Central memory CD8-positive, alpha-beta T cell (primary cell): ENCODE data around the gene ROCK2.
A peak's percentile ranks its signal among the peaks of the same experiment; 100 is the strongest.

Experiments
- ATAC-seq: fragments of 150-1000 bp; cut with Tn5 transposase; replicated peaks from 2 replicates; pipeline ENCODE4 v1.10.0; 2022; ENCODE audit warnings: mild to moderate bottlenecking, moderate FRiP score, moderate number of reproducible peaks; ENCODE audit not compliant: poor library complexity, severe bottlenecking; ENCODE audit errors: extremely low read depth
- DNase-seq, 2 donors: peaks; one replicate each; pipeline ENCODE4 v3.0.0; 2021; ENCODE audit warnings: low spot score in 2 of 2
- H3K27ac Mint-ChIP-seq: one replicate; pipeline ENCODE4 v1.8.0; 2022; ENCODE audit warnings: low read depth, mild to moderate bottlenecking, moderate library complexity, mixed read lengths
- H3K27me3 Mint-ChIP-seq: one replicate; pipeline ENCODE4 v1.8.0; 2022; ENCODE audit warnings: mixed read lengths
- H3K36me3 Mint-ChIP-seq: one replicate; pipeline ENCODE4 v1.8.0; 2022; ENCODE audit warnings: mild to moderate bottlenecking, moderate library complexity, mixed read lengths; ENCODE audit not compliant: insufficient read depth
- H3K4me1 Mint-ChIP-seq: one replicate; pipeline ENCODE4 v1.8.0; 2022; ENCODE audit warnings: mixed read lengths
- H3K4me3 Mint-ChIP-seq: one replicate; pipeline ENCODE4 v1.8.0; 2022; ENCODE audit warnings: mild to moderate bottlenecking, moderate library complexity, mixed read lengths
- H3K9me3 Mint-ChIP-seq: one replicate; pipeline ENCODE4 v1.8.0; 2022; ENCODE audit warnings: mixed read lengths

The ROCK2 gene

GRCh38 chr2:11152591-11152990 lies 191.8 kb downstream of the ROCK2 start:
- no peak overlapping the region for H3K27ac Mint-ChIP-seq
- no peak overlapping the region for H3K4me3 Mint-ChIP-seq
- no peak for DNase-seq
- no peaks in the 10 kb centered on the region for H3K27me3 Mint-ChIP-seq
- no peak for ATAC-seq
- H3K9me3 Mint-ChIP-seq: no peaks in the 10 kb centered on the region
- H3K4me1 Mint-ChIP-seq: peaks cover 11% of the 10 kb centered on the region
- H3K36me3 Mint-ChIP-seq: peaks cover 4% of the 10 kb centered on the region

GRCh38 chr2:11147263-11147662 lies 197.2 kb downstream of the ROCK2 start:
- DNase-seq (no peak), ATAC-seq (no peak)
- no peak overlapping the region for H3K4me3 Mint-ChIP-seq
- no peaks in the 10 kb centered on the region for H3K9me3 Mint-ChIP-seq
- no peaks in the 10 kb centered on the region for H3K4me1 Mint-ChIP-seq
- H3K27me3 Mint-ChIP-seq: peaks cover 14% of the 10 kb centered on the region
- no peaks in the 10 kb centered on the region for H3K36me3 Mint-ChIP-seq
- H3K27ac Mint-ChIP-seq: no peak overlapping the region

GRCh38 chr2:11146076-11146475 lies 198.4 kb downstream of the ROCK2 start:
- no peak overlapping the region for H3K4me3 Mint-ChIP-seq
- no peak for DNase-seq
- no peaks in the 10 kb centered on the region for H3K9me3 Mint-ChIP-seq
- H3K27ac Mint-ChIP-seq: no peak overlapping the region
- peaks cover 4% of the 10 kb centered on the region for H3K36me3 Mint-ChIP-seq
- ATAC-seq: no peak
- H3K4me1 Mint-ChIP-seq: no peaks in the 10 kb centered on the region
- H3K27me3 Mint-ChIP-seq: peaks cover 26% of the 10 kb centered on the region

GRCh38 chr2:11145350-11145749 lies 199.1 kb downstream of the ROCK2 start:
- H3K27ac Mint-ChIP-seq: no peak overlapping the region
- H3K36me3 Mint-ChIP-seq: peaks cover 4% of the 10 kb centered on the region
- peaks cover 33% of the 10 kb centered on the region for H3K27me3 Mint-ChIP-seq
- H3K9me3 Mint-ChIP-seq: no peaks in the 10 kb centered on the region
- no peaks in the 10 kb centered on the region for H3K4me1 Mint-ChIP-seq
- ATAC-seq: no peak
- H3K4me3 Mint-ChIP-seq: no peak overlapping the region
- no peak for DNase-seq

GRCh38 chr2:11144738-11145079 lies 199.7 kb downstream of the ROCK2 start:
- H3K4me3 Mint-ChIP-seq: no peak overlapping the region
- H3K36me3 Mint-ChIP-seq: peaks cover 4% of the 10 kb centered on the region
- DNase-seq: no peak
- H3K27me3 Mint-ChIP-seq: peaks cover 33% of the 10 kb centered on the region
- no peaks in the 10 kb centered on the region for H3K9me3 Mint-ChIP-seq
- no peak for ATAC-seq
- H3K27ac Mint-ChIP-seq: no peak overlapping the region
- no peaks in the 10 kb centered on the region for H3K4me1 Mint-ChIP-seq

GRCh38 chr2:11144077-11144737 lies 200.2 kb downstream of the ROCK2 start:
- ATAC-seq (no peak), DNase-seq (no peak)
- peaks cover 4% of the 10 kb centered on the region for H3K36me3 Mint-ChIP-seq
- no peaks in the 10 kb centered on the region for H3K9me3 Mint-ChIP-seq
- H3K4me1 Mint-ChIP-seq: no peaks in the 10 kb centered on the region
- peaks cover 33% of the 10 kb centered on the region for H3K27me3 Mint-ChIP-seq
- H3K4me3 Mint-ChIP-seq: no peak overlapping the region
- H3K27ac Mint-ChIP-seq: no peak overlapping the region

- DNase-seq: no peak
- Mint-ChIP-seq H3K27ac (no peak overlapping the region), H3K36me3 (peaks cover 4% of the 10 kb centered on the region), H3K4me1 (no peaks in the 10 kb centered on the region), H3K4me3 (no peak overlapping the region), H3K9me3 (no peaks in the 10 kb centered on the region), H3K27me3 (peaks cover 33% of the 10 kb centered on the region)
- no peak for ATAC-seq
These were observed 201.4 kb downstream of the ROCK2 start for GRCh38 chr2:11142987-11143386.

- no peaks in the 10 kb centered on the region for H3K9me3 Mint-ChIP-seq
- H3K27ac Mint-ChIP-seq: no peak overlapping the region
- peaks cover 4% of the 10 kb centered on the region for H3K36me3 Mint-ChIP-seq
- H3K4me3 Mint-ChIP-seq: no peak overlapping the region
- ATAC-seq: no peak
- DNase-seq: no peak
- no peaks in the 10 kb centered on the region for H3K4me1 Mint-ChIP-seq
- H3K27me3 Mint-ChIP-seq: peaks cover 33% of the 10 kb centered on the region
These were observed 202.1 kb downstream of the ROCK2 start for GRCh38 chr2:11142330-11142729.

- Mint-ChIP-seq H3K4me1 (no peaks in the 10 kb centered on the region), H3K27me3 (peaks cover 41% of the 10 kb centered on the region), H3K9me3 (no peaks in the 10 kb centered on the region), H3K36me3 (peaks cover 4% of the 10 kb centered on the region), H3K27ac (no peak overlapping the region), H3K4me3 (no peak overlapping the region)
- no peak for ATAC-seq
- DNase-seq: no peak
These were observed 203.1 kb downstream of the ROCK2 start for GRCh38 chr2:11141319-11141718.

- ATAC-seq (no peak), DNase-seq (no peak)
- Mint-ChIP-seq H3K4me1 (no peaks in the 10 kb centered on the region), H3K36me3 (peaks cover 4% of the 10 kb centered on the region), H3K27me3 (peaks cover 47% of the 10 kb centered on the region), H3K9me3 (no peaks in the 10 kb centered on the region), H3K27ac (no peak overlapping the region), H3K4me3 (no peak overlapping the region)
These were observed 203.9 kb downstream of the ROCK2 start for GRCh38 chr2:11140492-11140891.

- no peak for ATAC-seq
- H3K27me3 Mint-ChIP-seq: peaks cover 14% of the 10 kb centered on the region
- H3K4me1 Mint-ChIP-seq: peaks cover 26% of the 10 kb centered on the region
- H3K36me3 Mint-ChIP-seq: peaks cover 5% of the 10 kb centered on the region
- no peak for DNase-seq
- H3K27ac Mint-ChIP-seq: no peak overlapping the region
- H3K4me3 Mint-ChIP-seq: no peak overlapping the region
- H3K9me3 Mint-ChIP-seq: no peaks in the 10 kb centered on the region
These were observed 210.1 kb downstream of the ROCK2 start for GRCh38 chr2:11134349-11134748.

GRCh38 chr2:11133936-11134320 lies 210.5 kb downstream of the ROCK2 start:
- ATAC-seq (no peak), DNase-seq (no peak)
- no peak overlapping the region for H3K4me3 Mint-ChIP-seq
- H3K36me3 Mint-ChIP-seq: peaks cover 5% of the 10 kb centered on the region
- H3K4me1 Mint-ChIP-seq: peaks cover 27% of the 10 kb centered on the region
- peaks cover 14% of the 10 kb centered on the region for H3K27me3 Mint-ChIP-seq
- no peak overlapping the region for H3K27ac Mint-ChIP-seq
- H3K9me3 Mint-ChIP-seq: no peaks in the 10 kb centered on the region

GRCh38 chr2:11133238-11133935 lies 211.0 kb downstream of the ROCK2 start:
- peaks cover 14% of the 10 kb centered on the region for H3K27me3 Mint-ChIP-seq
- H3K36me3 Mint-ChIP-seq: peaks cover 5% of the 10 kb centered on the region
- peaks cover 31% of the 10 kb centered on the region for H3K4me1 Mint-ChIP-seq
- peak overlapping the region; percentile 66 for H3K27ac Mint-ChIP-seq
- DNase-seq: no peak
- peak overlapping the region; percentile 76 for H3K4me3 Mint-ChIP-seq
- ATAC-seq: no peak
- no peaks in the 10 kb centered on the region for H3K9me3 Mint-ChIP-seq
